Mucosa of stomach (tissue), 1 donor: ENCODE measurements around the gene KIAA0319L.

Experiments used
- H3K27me3 ChIP-seq: one replicate; pipeline ENCODE4 v1.7.0; 2013; ENCODE audit warnings: mild to moderate bottlenecking, low read length; ENCODE audit not compliant: control insufficient read depth, insufficient read depth
- H3K36me3 ChIP-seq: one replicate; pipeline ENCODE4 v1.7.0; 2013; ENCODE audit warnings: low read length; ENCODE audit not compliant: control insufficient read depth, insufficient read depth
- H3K4me1 ChIP-seq: one replicate; pipeline ENCODE4 v1.7.0; 2013; ENCODE audit warnings: mild to moderate bottlenecking, low read length; ENCODE audit not compliant: control insufficient read depth, insufficient read depth
- H3K4me3 ChIP-seq: one replicate; pipeline ENCODE4 v1.7.0; 2013; ENCODE audit warnings: low read length
- H3K9ac ChIP-seq: one replicate; pipeline ENCODE4 v1.7.0; 2013; ENCODE audit warnings: mild to moderate bottlenecking, low read length, moderate library complexity
- H3K9me3 ChIP-seq: one replicate; pipeline ENCODE4 v1.7.0; 2013; ENCODE audit warnings: mild to moderate bottlenecking, low read length, moderate library complexity; ENCODE audit not compliant: control insufficient read depth
- donor health status: Pancreatic carcinoma.

Gene KIAA0319L

DNA sequence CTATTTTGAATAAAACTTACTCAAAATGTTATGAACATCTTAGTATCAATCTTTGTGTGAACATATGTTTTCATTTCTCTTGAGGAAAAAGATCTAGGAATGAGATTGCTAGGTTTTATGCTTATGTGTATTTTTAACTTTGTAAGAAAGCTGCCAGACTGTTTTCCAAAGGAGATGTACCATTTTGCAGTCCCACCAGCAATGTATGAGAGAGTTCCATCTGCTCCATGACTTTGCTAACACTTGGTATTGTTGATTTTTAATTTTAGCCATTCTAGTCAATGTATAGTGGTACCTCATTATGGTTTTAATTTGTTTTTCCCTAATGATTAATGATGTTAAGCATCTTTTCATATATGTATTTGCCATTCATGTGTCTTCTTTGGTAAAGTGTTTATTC is 156.2 kb downstream of the KIAA0319L start:
- Histone ChIP-seq H3K9me3 (no peaks in the 10 kb centered on the region), H3K36me3 (peaks cover 8% of the 10 kb centered on the region), H3K27me3 (no peaks in the 10 kb centered on the region), H3K4me1 (no peaks in the 10 kb centered on the region), H3K9ac (no peak overlapping the region), H3K4me3 (no peak overlapping the region)

DNA sequence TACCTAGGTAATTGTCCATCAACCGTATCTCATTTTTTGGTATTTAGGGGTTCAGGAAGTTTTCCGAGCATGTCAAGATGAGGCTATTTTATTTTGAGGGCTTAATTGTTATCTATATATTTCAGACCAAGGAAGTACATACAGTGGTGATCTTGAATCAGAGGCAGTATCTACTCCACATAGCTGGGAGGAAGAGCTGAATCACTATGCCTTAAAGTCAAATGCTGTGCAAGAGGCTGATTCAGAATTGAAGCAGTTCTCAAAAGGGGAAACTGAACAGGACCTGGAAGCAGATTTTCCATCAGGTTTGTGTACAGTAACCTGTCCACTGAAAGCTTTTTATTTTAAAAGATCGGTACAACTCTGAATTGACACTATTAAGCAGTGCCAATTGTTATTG is 158.5 kb downstream of the KIAA0319L start:
- H3K27me3 ChIP-seq, result no peaks in the 10 kb centered on the region
- no peaks in the 10 kb centered on the region for H3K9me3 ChIP-seq
- H3K9ac ChIP-seq, result no peak overlapping the region
- peaks cover 15% of the 10 kb centered on the region for H3K36me3 ChIP-seq
- no peak overlapping the region for H3K4me3 ChIP-seq
- no peaks in the 10 kb centered on the region for H3K4me1 ChIP-seq

- Histone ChIP-seq H3K9ac (no peak overlapping the region), H3K4me3 (no peak overlapping the region), H3K9me3 (no peaks in the 10 kb centered on the region), H3K4me1 (no peaks in the 10 kb centered on the region), H3K36me3 (peaks cover 15% of the 10 kb centered on the region), H3K27me3 (no peaks in the 10 kb centered on the region)
Measured at GRCh38 chr1:35394386-35394785, 162.8 kb downstream of the KIAA0319L start.

DNA sequence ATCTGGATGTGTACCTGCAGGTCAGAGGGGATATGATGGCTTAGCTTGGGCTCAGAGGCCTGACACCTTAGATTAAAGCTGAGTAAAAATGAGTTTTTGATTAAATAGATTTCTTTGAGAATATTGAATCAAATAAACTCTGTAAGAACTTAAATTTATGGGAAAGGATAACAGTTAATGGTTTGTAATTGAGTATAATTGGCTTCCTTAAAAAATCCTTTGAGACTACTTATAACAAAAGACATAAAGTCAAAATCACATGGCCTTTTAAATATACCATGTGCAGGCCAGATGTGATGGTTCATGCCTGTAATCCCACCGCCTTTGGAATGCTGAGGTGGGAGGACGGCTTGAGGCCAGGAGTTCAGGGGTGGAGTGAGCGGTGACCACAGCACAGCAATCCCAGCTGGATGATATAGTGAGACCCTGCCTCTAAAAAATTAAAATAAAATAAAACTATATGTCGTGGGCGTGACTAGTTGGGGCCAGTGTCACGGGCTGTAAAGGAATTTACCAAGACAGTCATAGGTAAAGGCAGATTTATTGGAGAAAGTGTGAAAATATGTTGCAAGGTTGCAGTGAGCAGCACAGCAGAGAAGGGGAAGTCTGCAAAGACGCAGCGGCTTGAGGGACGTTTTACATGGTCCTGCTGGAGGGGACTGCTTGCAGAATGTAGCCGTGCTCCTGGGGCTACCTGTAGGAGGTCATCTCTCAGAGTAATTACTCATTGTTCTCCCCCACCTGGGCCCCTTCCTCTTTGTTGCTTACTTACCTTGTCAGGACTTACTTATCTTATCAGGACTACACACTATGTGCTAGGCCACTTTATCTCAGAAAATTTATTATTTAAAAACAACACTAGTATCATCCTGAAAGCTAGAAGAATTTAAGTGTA is 166.4 kb downstream of the KIAA0319L start:
- Histone ChIP-seq H3K27me3 (no peaks in the 10 kb centered on the region), H3K4me3 (no peak overlapping the region), H3K36me3 (peaks cover 8% of the 10 kb centered on the region), H3K9ac (no peak overlapping the region), H3K4me1 (no peaks in the 10 kb centered on the region), H3K9me3 (no peaks in the 10 kb centered on the region)

- no peak overlapping the region for H3K9ac ChIP-seq
- no peak overlapping the region for H3K4me3 ChIP-seq
- H3K4me1 ChIP-seq, result no peaks in the 10 kb centered on the region
- no peaks in the 10 kb centered on the region for H3K36me3 ChIP-seq
- H3K9me3 ChIP-seq, result no peaks in the 10 kb centered on the region
- H3K27me3 ChIP-seq, result no peaks in the 10 kb centered on the region
Measured at GRCh38 chr1:35386959-35387358, 170.2 kb downstream of the KIAA0319L start.

- Histone ChIP-seq H3K36me3 (no peaks in the 10 kb centered on the region), H3K4me3 (no peak overlapping the region), H3K27me3 (no peaks in the 10 kb centered on the region), H3K9me3 (no peaks in the 10 kb centered on the region), H3K4me1 (no peaks in the 10 kb centered on the region), H3K9ac (no peak overlapping the region)
Measured at GRCh38 chr1:35386290-35386689, 170.9 kb downstream of the KIAA0319L start.
